BLaER1 (cell line): Measurements from ENCODE around the gene ITGA2.

Experiments
- H3K27ac ChIP-seq: shearing (Covaris generic); formaldehyde crosslinking; 2 replicates; pipeline ENCODE4 v1.8.1; 2022
- H3K27me3 ChIP-seq: shearing (Covaris generic); formaldehyde crosslinking; 2 replicates; pipeline ENCODE4 v1.8.1; 2022
- H3K36me3 ChIP-seq: shearing (Covaris generic); formaldehyde crosslinking; 2 replicates; pipeline ENCODE4 v1.8.1; 2022
- H3K4me1 ChIP-seq: shearing (Covaris generic); formaldehyde crosslinking; 2 replicates; pipeline ENCODE4 v1.8.1; 2022
- H3K4me2 ChIP-seq: shearing (Covaris generic); formaldehyde crosslinking; 2 replicates; pipeline ENCODE4 v1.8.1; 2022
- H3K4me3 ChIP-seq: shearing (Covaris generic); formaldehyde crosslinking; 2 replicates; pipeline ENCODE4 v1.8.1; 2022
- H3K9ac ChIP-seq: shearing (Covaris generic); formaldehyde crosslinking; 2 replicates; pipeline ENCODE4 v1.8.1; 2022
- H3K9me3 ChIP-seq: shearing (Covaris generic); formaldehyde crosslinking; 2 replicates; pipeline ENCODE4 v1.8.1; 2022
- H4K20me1 ChIP-seq: shearing (Covaris generic); formaldehyde crosslinking; 2 replicates; pipeline ENCODE4 v1.8.1; 2022
- Cebpa-rat ChIP-seq: shearing (Covaris generic); IDR thresholded peaks from 2 replicates; pipeline ENCODE4 v1.8.1; 2022

The ITGA2 gene

DNA sequence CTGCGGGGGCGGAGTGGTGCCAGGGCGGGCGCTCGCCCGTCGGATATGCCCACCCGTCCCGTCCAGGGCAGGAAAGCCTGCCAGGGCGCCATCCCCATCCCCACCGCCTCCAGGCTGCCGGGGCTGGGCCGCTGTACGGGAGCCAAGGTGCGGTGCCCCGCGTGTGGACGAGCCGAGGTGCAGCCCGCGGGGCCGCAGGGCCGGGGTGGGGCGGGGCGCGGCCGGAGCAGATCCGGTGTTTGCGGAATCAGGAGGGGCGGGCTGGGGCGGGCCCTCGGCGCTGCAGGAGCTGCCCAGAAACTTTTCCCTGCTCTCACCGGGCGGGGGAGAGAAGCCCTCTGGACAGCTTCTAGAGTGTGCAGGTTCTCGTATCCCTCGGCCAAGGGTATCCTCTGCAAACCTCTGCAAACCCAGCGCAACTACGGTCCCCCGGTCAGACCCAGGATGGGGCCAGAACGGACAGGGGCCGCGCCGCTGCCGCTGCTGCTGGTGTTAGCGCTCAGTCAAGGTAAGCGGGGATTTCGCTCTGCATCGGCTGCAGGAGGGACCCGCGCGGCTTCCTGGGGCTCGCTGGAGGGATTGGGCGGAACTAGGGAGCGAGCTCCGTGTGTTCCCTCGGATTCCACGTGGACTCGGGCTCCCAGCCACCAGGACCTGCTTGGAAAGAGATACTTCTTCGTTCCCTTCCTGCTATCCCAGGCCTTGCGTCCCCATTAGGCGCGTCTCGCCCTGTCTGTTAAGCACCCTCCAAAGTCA lies at the start of gene ITGA2:
TSS of gene ITGA2 (plus strand) at position 328 of the 756 bp plus-strand sequence. CDS start at position 445, 117 bp downstream.
- Histone ChIP-seq H3K4me3 (peak within 1 kb of the TSS; percentile 68), H3K4me1 (peaks cover 14% of the 10 kb centered on the region), H3K9me3 (no peaks in the 10 kb centered on the region), H3K36me3 (no peaks in the 10 kb centered on the region), H4K20me1 (no peaks in the 10 kb centered on the region), H3K4me2 (peak within 1 kb of the TSS; percentile 91), H3K9ac (0 out of 2 replicates have a peak within 1 kb of the TSS, but pooled peaks have one; percentile 40), H3K27ac (no peak within 1 kb of the TSS), H3K27me3 (peaks cover 53% of the 10 kb centered on the region)
- no peak for TF ChIP-seq Cebpa-rat

GRCh38 chr5:52943285-52943684 lies 45.9 kb upstream of the ITGA2 start:
- H3K4me3 ChIP-seq = no peak overlapping the region
- no peaks in the 10 kb centered on the region for H4K20me1 ChIP-seq
- H3K27me3 ChIP-seq = no peaks in the 10 kb centered on the region
- H3K9ac ChIP-seq = no peak overlapping the region
- no peak overlapping the region for H3K4me2 ChIP-seq
- H3K4me1 ChIP-seq = peaks cover 9% of the 10 kb centered on the region
- no peaks in the 10 kb centered on the region for H3K9me3 ChIP-seq
- TF ChIP-seq Cebpa-rat = no peak
- no peaks in the 10 kb centered on the region for H3K36me3 ChIP-seq
- H3K27ac ChIP-seq = no peak overlapping the region

- TF ChIP-seq Cebpa-rat = no peak
- no peaks in the 10 kb centered on the region for H3K27me3 ChIP-seq
Measured at GRCh38 chr5:52943808-52944207, 45.3 kb upstream of the ITGA2 start.

GRCh38 chr5:52945040-52945439 lies 44.1 kb upstream of the ITGA2 start:
- peak overlapping the region; percentile 77 for H3K4me2 ChIP-seq
- no peaks in the 10 kb centered on the region for H4K20me1 ChIP-seq
- peaks cover 17% of the 10 kb centered on the region for H3K4me1 ChIP-seq
- no peaks in the 10 kb centered on the region for H3K36me3 ChIP-seq
- TF ChIP-seq Cebpa-rat = no peak
- no peaks in the 10 kb centered on the region for H3K9me3 ChIP-seq
- H3K27ac ChIP-seq = no peak overlapping the region
- no peaks in the 10 kb centered on the region for H3K27me3 ChIP-seq
- H3K9ac ChIP-seq = peak overlapping the region; percentile 48; the same call in 1 of the 2 replicates
- H3K4me3 ChIP-seq = peak overlapping the region; percentile 56

More at GRCh38 chr5:52943808-52944207, 45.3 kb upstream of the ITGA2 start:
- H3K9me3 ChIP-seq = no peaks in the 10 kb centered on the region
- no peaks in the 10 kb centered on the region for H3K36me3 ChIP-seq
- no peaks in the 10 kb centered on the region for H4K20me1 ChIP-seq
- H3K4me1 ChIP-seq = peaks cover 14% of the 10 kb centered on the region
- H3K27ac ChIP-seq = no peak overlapping the region
- no peak overlapping the region for H3K4me3 ChIP-seq
- H3K9ac ChIP-seq = no peak overlapping the region
- H3K4me2 ChIP-seq = no peak overlapping the region

- Histone ChIP-seq H3K27ac (no peak overlapping the region), H3K4me2 (no peak overlapping the region), H3K9me3 (no peaks in the 10 kb centered on the region), H3K9ac (no peak overlapping the region), H3K4me3 (no peak overlapping the region), H3K4me1 (peaks cover 17% of the 10 kb centered on the region), H3K36me3 (no peaks in the 10 kb centered on the region), H4K20me1 (no peaks in the 10 kb centered on the region), H3K27me3 (no peaks in the 10 kb centered on the region)
- TF ChIP-seq Cebpa-rat = no peak
Measured at GRCh38 chr5:52947208-52947607, 41.9 kb upstream of the ITGA2 start.

GRCh38 chr5:52947851-52948250 lies 41.3 kb upstream of the ITGA2 start:
- no peaks in the 10 kb centered on the region for H3K27me3 ChIP-seq
- peak overlapping the region; percentile 40; the same call in 1 of the 2 replicates for H3K4me2 ChIP-seq
- H3K9me3 ChIP-seq = no peaks in the 10 kb centered on the region
- H3K27ac ChIP-seq = no peak overlapping the region
- no peak for TF ChIP-seq Cebpa-rat
- no peak overlapping the region for H3K4me3 ChIP-seq
- H3K36me3 ChIP-seq = no peaks in the 10 kb centered on the region
- peaks cover 17% of the 10 kb centered on the region for H3K4me1 ChIP-seq
- no peaks in the 10 kb centered on the region for H4K20me1 ChIP-seq
- no peak overlapping the region for H3K9ac ChIP-seq

DNA sequence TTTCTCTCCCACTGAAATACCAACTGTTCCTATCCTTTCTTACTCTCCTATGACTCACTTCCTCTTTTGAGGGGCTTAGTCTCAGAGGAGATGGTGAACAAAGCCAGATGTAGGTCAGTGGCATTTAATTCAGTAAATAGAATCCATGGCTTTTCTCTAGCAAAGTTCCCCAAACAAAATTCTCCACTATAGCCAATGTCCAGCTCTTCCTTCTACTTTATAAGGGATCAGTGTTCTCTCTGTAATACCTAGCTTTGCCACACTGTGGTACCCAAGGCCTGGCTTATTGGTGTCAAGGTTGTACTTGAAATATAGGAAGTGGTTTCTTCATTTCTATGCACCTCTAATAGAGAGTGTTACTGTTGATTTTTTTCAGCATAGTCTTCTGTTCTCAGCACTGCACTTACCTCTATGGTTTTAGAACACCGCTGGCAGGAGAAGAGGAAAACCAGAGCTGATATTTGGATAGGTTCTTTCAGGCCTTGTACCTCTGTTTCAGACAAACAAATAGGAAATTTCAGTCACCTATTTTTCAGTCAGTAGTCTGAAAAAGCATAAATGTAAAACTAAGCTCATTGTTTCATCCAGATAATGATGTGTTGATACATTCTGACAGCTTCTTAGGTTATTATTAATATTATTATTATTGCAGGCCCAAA lies 40.6 kb upstream of the ITGA2 start:
- Histone ChIP-seq H3K9ac (no peak overlapping the region), H3K27me3 (no peaks in the 10 kb centered on the region), H3K36me3 (no peaks in the 10 kb centered on the region), H3K4me1 (peaks cover 17% of the 10 kb centered on the region), H4K20me1 (no peaks in the 10 kb centered on the region), H3K4me3 (no peak overlapping the region), H3K27ac (no peak overlapping the region), H3K9me3 (no peaks in the 10 kb centered on the region), H3K4me2 (peak overlapping the region; percentile 40)
- TF ChIP-seq Cebpa-rat = no peak

- H3K27ac ChIP-seq = no peak overlapping the region
- no peak overlapping the region for H3K4me3 ChIP-seq
- H3K27me3 ChIP-seq = no peaks in the 10 kb centered on the region
- H4K20me1 ChIP-seq = no peaks in the 10 kb centered on the region
- H3K9ac ChIP-seq = no peak overlapping the region
- no peaks in the 10 kb centered on the region for H3K36me3 ChIP-seq
- H3K4me2 ChIP-seq = no peak overlapping the region
- TF ChIP-seq Cebpa-rat = no peak
- H3K9me3 ChIP-seq = no peaks in the 10 kb centered on the region
- H3K4me1 ChIP-seq = peaks cover 13% of the 10 kb centered on the region
Measured at GRCh38 chr5:52950686-52951085, 38.5 kb upstream of the ITGA2 start.

- H3K27me3 ChIP-seq = no peaks in the 10 kb centered on the region
- H3K36me3 ChIP-seq = no peaks in the 10 kb centered on the region
- TF ChIP-seq Cebpa-rat = no peak
- no peak overlapping the region for H3K4me3 ChIP-seq
- no peak overlapping the region for H3K9ac ChIP-seq
- H3K4me1 ChIP-seq = peaks cover 13% of the 10 kb centered on the region
- H4K20me1 ChIP-seq = no peaks in the 10 kb centered on the region
- H3K27ac ChIP-seq = no peak overlapping the region
- no peaks in the 10 kb centered on the region for H3K9me3 ChIP-seq
- H3K4me2 ChIP-seq = no peak overlapping the region
Measured at GRCh38 chr5:52952483-52952882, 36.7 kb upstream of the ITGA2 start.

GRCh38 chr5:52956014-52956413 lies 33.1 kb upstream of the ITGA2 start:
- Histone ChIP-seq H3K9ac (no peak overlapping the region), H3K4me3 (no peak overlapping the region), H3K27ac (no peak overlapping the region), H3K36me3 (no peaks in the 10 kb centered on the region), H4K20me1 (no peaks in the 10 kb centered on the region), H3K27me3 (no peaks in the 10 kb centered on the region), H3K4me1 (no peaks in the 10 kb centered on the region), H3K4me2 (no peak overlapping the region), H3K9me3 (no peaks in the 10 kb centered on the region)
- no peak for TF ChIP-seq Cebpa-rat
